GM21576 (cell line): ENCODE data around the gene ZSWIM6.
A peak's percentile ranks its signal among the peaks of the same experiment; 100 is the strongest.

Source experiments
- ATAC-seq: cut with Tn5 transposase; IDR thresholded peaks from one replicate; pipeline ENCODE4 v1.9.1; 2021; ENCODE audit warnings: mild to moderate bottlenecking, moderate library complexity; ENCODE audit not compliant: unreplicated experiment

Gene ZSWIM6

GRCh38 chr5:61330845-61331406 is 1.1 kb upstream of the ZSWIM6 start:
- peak; percentile 23 for ATAC-seq

- ATAC-seq = peak; percentile 4
Observed at GRCh38 chr5:61332358-61332749, 296 bp downstream of the ZSWIM6 start.

- ATAC-seq = no peak
Observed at GRCh38 chr5:61332851-61333320, 828 bp downstream of the ZSWIM6 start.

- no peak for ATAC-seq
Observed at GRCh38 chr5:61333321-61333953, 1.4 kb downstream of the ZSWIM6 start.

- no peak for ATAC-seq
Observed at GRCh38 chr5:61333954-61334867, 2.2 kb downstream of the ZSWIM6 start.

- ATAC-seq = no peak
Observed at GRCh38 chr5:61334868-61335615, 3.0 kb downstream of the ZSWIM6 start.

GRCh38 chr5:61339764-61340163 is 7.7 kb downstream of the ZSWIM6 start:
- ATAC-seq = no peak

GRCh38 chr5:61340775-61341361 is 8.8 kb downstream of the ZSWIM6 start:
- ATAC-seq = no peak

GRCh38 chr5:61342071-61342501 is 10.0 kb downstream of the ZSWIM6 start:
- ATAC-seq = no peak

- no peak for ATAC-seq
Observed at GRCh38 chr5:61344187-61344944, 12.3 kb downstream of the ZSWIM6 start.

GRCh38 chr5:61346511-61346910 is 14.5 kb downstream of the ZSWIM6 start:
- ATAC-seq = no peak

- no peak for ATAC-seq
Observed at GRCh38 chr5:61347080-61347479, 15.0 kb downstream of the ZSWIM6 start.

GRCh38 chr5:61348447-61348846 is 16.4 kb downstream of the ZSWIM6 start:
- ATAC-seq = no peak

- no peak for ATAC-seq
Observed at GRCh38 chr5:61349935-61350334, 17.9 kb downstream of the ZSWIM6 start.

- no peak for ATAC-seq
Observed at GRCh38 chr5:61350535-61350934, 18.5 kb downstream of the ZSWIM6 start.

- no peak for ATAC-seq
Observed at GRCh38 chr5:61351733-61352132, 19.7 kb downstream of the ZSWIM6 start.

GRCh38 chr5:61352180-61352579 is 20.1 kb downstream of the ZSWIM6 start:
- ATAC-seq = no peak

GRCh38 chr5:61352612-61353156 is 20.6 kb downstream of the ZSWIM6 start:
- no peak for ATAC-seq

GRCh38 chr5:61353293-61353692 is 21.2 kb downstream of the ZSWIM6 start:
- ATAC-seq = no peak

- ATAC-seq = no peak
Observed at GRCh38 chr5:61354199-61354598, 22.1 kb downstream of the ZSWIM6 start.
